Measurements from ENCODE around the gene PSD2.
"Not testable (repeated sequence)": the region's sequence is repeated elsewhere in the genome, so short reads cannot be mapped to it uniquely, and the experiment has no call there.

PSD2 gene

GRCh38 chr5:139792655-139793054 is 3.0 kb upstream of the PSD2 start:
- DNase-seq: not testable (repeated sequence)

- no peak for DNase-seq
Measured at GRCh38 chr5:139794067-139794846, 1.4 kb upstream of the PSD2 start.

- DNase-seq: no peak
Measured at GRCh38 chr5:139796061-139796806, 626 bp downstream of the PSD2 start.

GRCh38 chr5:139797335-139797734 is 1.7 kb downstream of the PSD2 start:
- DNase-seq: no peak

GRCh38 chr5:139797856-139798510 is 2.4 kb downstream of the PSD2 start:
- DNase-seq: no peak

GRCh38 chr5:139798883-139799282 is 3.3 kb downstream of the PSD2 start:
- DNase-seq: no peak

- DNase-seq: no peak
Measured at GRCh38 chr5:139799359-139799758, 3.8 kb downstream of the PSD2 start.

- DNase-seq: no peak
Measured at GRCh38 chr5:139803978-139804377, 8.4 kb downstream of the PSD2 start.

- DNase-seq: no peak
Measured at GRCh38 chr5:139804800-139805397, 9.3 kb downstream of the PSD2 start.

- no peak for DNase-seq
Measured at GRCh38 chr5:139805545-139805944, 9.9 kb downstream of the PSD2 start.

- DNase-seq: no peak
Measured at GRCh38 chr5:139806111-139806510, 10.5 kb downstream of the PSD2 start.

GRCh38 chr5:139806726-139807646 is 11.4 kb downstream of the PSD2 start:
- no peak for DNase-seq

GRCh38 chr5:139807647-139808030 is 12.0 kb downstream of the PSD2 start:
- DNase-seq: no peak

GRCh38 chr5:139808481-139809330 is 13.1 kb downstream of the PSD2 start:
- DNase-seq: no peak

- no peak for DNase-seq
Measured at GRCh38 chr5:139809331-139809810, 13.8 kb downstream of the PSD2 start.

- DNase-seq: no peak
Measured at GRCh38 chr5:139810341-139811273, 15.0 kb downstream of the PSD2 start.

GRCh38 chr5:139811274-139811607 is 15.6 kb downstream of the PSD2 start:
- DNase-seq: no peak

- DNase-seq: no peak
Measured at GRCh38 chr5:139812323-139812722, 16.7 kb downstream of the PSD2 start.

- no peak for DNase-seq
Measured at GRCh38 chr5:139812836-139813805, 17.5 kb downstream of the PSD2 start.
